ENCODE results near the gene ACER1. TPM values are rescaled to one million over a fixed set of nuclear protein-coding genes. Genes with fewer than 3 reads are reported as not detected.
"Not testable (repeated sequence)": the region's sequence is repeated elsewhere in the genome, so short reads cannot be mapped to it uniquely, and the experiment has no call there.

Gene ACER1
- total RNA-seq, 1 experiment from 2014 or later = not detected

DNA sequence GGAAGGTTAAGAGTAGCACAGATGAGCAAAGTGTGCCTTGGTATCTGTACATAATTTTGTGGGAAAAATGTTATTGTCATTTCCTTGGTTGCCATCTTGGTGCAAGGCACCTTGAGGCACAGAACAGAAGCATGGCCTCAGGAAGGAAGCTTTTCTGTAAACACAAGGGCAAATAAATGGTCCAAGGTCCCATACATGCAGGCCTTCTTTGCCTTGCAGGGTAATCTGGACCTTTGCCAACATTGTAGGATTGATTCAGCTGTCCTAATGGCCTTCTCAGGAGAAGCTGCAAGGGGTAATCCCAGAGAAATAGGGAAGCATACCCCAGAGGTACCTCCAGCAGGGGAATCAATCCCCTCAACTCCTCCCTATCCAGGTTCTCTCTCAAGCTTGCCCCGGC is 44.7 kb downstream of the ACER1 start:
- DNase-seq (ENCODE audit: low read depth) = no peak

GRCh38 chr19:6287269-6287885 is 46.0 kb downstream of the ACER1 start:
- no peak for DNase-seq (ENCODE audit: low read depth)

- no peak for DNase-seq (ENCODE audit: low read depth)
Observed at GRCh38 chr19:6286676-6287075, 46.7 kb downstream of the ACER1 start.

DNA sequence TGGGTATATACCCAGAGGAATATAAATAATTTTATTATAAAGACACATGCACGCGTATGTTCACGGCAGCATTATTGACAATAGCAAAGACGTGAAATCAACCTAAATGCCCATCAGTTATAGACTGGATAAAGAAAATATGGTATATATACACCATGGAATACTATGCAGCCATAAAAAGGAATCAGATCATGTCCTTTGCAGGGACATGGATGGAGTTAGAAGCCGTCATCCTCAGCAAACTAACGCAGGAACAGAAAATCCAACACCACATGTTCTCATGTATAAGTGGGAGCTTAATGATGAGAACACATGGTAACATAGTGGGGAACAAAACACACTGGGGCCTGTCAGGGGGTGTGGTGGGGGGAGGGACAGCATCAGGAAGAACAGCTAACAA is 51.0 kb downstream of the ACER1 start:
- not testable (repeated sequence) for DNase-seq (ENCODE audit: low read depth)

DNA sequence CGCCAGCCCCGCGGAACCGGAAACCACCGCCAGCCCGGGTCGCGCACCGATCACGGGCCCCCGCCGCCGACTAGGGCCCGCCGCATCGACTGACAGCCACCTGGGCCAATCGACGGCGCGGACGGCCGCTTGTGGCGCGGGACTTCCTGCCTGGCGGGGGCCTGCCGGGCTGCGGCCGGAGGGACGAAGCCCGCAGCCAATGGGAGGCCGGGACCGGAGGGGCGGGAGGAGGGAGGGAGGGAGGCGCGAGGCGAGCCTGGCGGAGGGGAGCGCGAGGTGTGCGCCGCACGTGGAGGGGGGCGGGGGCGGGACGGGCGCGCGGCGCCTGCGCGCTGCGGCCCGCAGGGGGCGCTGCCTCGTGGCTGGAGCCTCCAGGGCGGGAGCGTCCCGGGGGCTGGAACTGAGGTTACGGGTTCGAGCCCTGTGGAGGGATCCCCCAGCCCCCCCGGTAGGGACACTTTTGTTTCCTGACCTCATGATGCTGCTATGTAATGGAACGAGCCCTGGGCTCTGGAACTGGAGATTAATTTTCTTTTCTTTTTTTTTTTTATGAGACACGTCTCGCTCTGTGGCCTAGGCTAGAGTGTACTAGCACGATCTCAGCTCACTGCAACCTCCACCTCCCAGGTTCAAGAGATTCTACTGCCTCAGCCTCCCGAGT is 53.4 kb downstream of the ACER1 start, which contains the start of gene MLLT1:
Gene MLLT1 (minus strand): TSS at position 45 of the 661 bp plus-strand sequence. CDS start 191 bp downstream, outside the sequence.
- DNase-seq (ENCODE audit: low read depth) = peak; percentile 99

DNA sequence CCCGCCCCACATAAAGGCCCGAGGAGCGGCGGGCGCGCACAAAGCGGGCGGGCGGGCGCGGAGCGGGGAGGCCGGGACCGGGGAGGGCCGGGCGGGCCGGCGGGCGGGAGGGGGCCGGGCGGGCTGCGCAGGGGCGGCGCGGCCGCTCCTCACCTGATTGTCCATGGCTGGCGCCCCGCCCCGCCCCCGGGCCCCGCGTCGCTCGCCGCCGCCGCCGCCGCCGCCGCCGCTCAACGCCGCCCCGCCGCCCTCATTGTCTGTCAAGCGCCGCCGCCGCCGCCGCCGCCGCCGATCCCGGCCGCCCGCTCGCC is 53.8 kb downstream of the ACER1 start:
- no peak for DNase-seq (ENCODE audit: low read depth)

DNA sequence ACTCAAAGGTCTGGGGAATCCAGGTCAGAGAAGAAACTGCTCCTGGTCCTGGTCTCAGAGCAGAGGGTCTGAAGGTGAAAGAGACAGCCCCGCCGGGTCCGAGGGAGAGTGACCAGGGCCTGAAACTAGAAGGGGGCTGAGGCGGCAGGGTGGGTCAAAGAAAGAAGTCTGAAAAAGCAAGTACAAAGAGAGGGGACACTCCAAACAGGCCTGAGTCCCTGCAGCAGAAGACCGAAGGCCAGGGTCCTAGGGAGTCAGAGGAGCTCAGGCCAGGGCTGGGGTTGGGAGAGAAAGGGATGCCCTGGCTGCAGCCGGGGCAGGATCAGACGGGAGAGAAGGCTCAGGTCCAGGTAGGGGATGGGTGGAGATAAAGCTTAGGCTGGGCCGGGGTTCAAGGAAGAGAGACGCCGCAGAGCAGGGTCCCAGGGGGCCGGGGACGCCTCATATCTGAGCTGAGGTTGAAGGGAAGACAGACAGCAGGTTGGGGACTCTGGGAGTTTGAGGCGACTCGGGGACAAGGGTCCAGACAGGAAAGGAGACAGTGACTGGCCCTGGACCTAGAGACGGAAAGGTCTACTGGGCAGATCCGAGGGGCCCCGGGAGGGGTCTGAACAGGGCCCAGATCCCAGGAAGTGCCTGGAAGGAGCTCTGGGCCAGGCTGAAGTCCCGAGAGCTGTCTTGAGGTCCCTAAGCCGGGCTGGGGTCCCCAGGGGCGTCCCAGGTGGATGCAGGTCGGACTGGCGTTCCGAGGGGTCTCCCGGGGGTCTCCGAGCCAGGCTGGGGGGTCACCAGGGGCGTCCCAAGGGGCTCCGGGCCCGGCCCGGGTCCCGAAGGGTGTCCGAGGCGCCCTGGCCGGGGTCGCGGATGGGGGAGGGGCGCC is 54.4 kb downstream of the ACER1 start:
- DNase-seq (ENCODE audit: low read depth) = no peak

- DNase-seq (ENCODE audit: low read depth) = no peak
Observed at GRCh38 chr19:6278051-6278450, 55.4 kb downstream of the ACER1 start.

GRCh38 chr19:6276447-6276846 is 57.0 kb downstream of the ACER1 start:
- DNase-seq (ENCODE audit: low read depth) = no peak

DNA sequence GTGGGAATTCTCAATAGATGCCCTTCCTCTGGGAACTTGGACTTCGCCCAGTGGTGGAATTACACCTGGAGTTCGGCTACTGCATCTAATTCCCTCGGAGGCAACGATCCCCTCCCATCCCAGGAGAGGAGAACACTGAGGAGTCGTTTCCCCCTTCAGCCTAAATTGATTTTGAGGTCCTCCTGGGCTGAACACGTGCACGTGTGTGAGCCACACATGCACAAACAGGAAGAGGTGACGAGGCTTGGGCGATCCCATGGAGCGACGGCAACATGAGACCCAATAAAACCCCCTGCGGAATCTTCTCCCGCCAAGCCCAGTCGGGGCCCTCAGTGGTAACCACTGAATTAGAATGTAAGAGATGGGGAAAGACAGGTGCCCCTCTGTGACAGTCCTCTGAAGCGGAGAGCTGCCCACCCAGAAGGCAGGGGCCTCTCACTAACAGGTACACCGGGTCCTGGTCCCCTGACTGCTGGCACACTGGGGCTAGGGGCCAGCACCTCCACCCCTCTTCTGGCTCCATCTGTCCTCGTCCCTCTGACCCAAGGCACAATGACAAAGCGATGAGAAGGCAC is 58.2 kb downstream of the ACER1 start:
- DNase-seq (ENCODE audit: low read depth) = no peak

DNA sequence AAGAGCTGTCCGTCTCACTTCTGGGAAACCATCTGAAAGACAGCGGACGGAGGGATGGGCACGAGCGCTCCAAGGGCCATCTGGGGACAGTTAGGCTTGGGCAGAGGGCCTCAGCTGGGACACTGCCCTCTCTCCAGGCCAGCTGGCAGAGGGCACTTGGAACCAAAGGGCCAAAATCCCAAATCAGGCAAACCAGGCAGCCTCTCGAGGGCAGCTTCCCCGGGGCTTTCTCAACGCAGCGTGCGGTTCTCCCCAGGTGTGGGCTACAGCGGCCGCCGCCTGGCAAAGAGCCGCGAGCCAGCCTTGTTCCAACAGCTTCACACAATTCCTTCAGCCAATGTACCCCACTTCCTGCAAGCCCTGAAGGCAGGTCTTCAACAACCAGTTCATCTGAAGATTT is 58.7 kb downstream of the ACER1 start:
- DNase-seq (ENCODE audit: low read depth) = no peak

- DNase-seq (ENCODE audit: low read depth) = peak; percentile 86
Observed at GRCh38 chr19:6273701-6274601, 59.5 kb downstream of the ACER1 start.

GRCh38 chr19:6272913-6273600 is 60.4 kb downstream of the ACER1 start:
- no peak for DNase-seq (ENCODE audit: low read depth)

- DNase-seq (ENCODE audit: low read depth) = no peak
Observed at GRCh38 chr19:6272411-6272791, 61.0 kb downstream of the ACER1 start.

DNA sequence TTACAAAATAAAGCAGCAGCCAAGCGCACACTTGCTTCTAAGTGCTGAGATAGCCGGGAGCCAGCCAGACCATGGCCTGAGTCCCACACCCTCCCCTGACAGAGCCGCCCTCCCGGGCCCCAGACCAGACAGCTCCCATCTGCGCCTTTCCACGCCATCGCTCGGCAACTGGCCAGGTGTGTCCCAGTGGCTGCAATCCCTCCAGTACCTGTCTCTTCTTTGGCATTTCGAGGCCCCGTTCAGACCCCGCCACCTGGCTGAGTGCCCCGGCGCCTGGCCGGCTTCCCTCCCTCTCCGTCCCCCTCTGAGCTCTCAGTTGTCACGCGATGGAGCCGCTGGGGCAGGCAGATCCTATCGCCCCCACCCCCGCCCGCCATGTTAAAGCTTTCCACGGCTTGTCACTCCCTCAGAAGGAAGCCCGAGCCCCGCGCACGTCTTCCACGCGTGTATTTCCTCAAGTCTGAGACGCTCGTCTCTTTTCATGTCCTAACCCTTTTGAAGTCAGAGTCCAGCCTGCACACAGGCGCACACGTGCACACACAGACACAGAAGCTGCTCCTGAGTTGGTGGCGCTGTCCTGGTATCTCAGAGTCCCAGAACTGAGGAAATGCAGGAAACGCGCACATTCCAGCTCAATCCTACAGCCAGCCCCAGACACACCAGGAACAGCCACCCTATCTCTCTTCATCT is 61.5 kb downstream of the ACER1 start:
- no peak for DNase-seq (ENCODE audit: low read depth)

DNA sequence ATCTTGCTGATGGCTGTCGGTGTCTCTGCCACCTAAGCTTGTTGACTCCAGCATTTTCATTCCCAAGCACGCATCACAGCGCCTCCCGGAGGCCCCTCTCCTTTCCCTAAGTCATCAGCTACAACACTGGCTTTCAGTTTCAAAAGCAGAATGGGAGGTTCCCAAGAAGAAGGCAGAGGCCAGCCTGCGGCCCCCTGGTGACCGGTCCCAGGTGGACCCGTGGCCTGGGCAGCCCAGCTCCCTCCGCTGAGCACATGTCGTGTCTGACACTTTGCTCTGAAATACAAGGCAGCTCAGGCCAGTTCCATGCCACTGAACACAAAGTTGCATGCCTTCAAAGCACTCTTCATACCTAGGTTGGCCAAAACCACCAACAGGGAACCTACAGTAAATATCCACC is 62.2 kb downstream of the ACER1 start:
- no peak for DNase-seq (ENCODE audit: low read depth)

DNA sequence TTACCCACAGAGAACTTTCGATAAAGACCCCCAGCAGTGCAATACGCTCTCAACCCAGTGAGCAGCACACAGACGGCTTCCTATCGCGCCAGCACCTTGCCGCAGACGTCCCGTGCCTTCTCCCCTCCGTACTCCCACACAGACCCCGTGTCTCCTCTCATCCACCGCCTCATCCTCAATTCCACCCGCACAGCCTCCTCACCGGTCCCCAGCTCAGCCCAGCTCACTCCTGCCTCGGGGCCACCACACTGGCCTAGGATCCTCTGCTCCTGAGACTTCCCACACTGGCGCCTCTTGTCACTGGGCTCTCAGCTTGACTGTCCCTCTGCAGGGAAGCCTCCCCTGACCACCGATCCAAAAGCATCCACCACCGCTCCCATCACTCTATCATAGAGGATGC is 62.6 kb downstream of the ACER1 start:
- DNase-seq (ENCODE audit: low read depth) = no peak

GRCh38 chr19:6270076-6270745 is 63.2 kb downstream of the ACER1 start:
- no peak for DNase-seq (ENCODE audit: low read depth)

DNA sequence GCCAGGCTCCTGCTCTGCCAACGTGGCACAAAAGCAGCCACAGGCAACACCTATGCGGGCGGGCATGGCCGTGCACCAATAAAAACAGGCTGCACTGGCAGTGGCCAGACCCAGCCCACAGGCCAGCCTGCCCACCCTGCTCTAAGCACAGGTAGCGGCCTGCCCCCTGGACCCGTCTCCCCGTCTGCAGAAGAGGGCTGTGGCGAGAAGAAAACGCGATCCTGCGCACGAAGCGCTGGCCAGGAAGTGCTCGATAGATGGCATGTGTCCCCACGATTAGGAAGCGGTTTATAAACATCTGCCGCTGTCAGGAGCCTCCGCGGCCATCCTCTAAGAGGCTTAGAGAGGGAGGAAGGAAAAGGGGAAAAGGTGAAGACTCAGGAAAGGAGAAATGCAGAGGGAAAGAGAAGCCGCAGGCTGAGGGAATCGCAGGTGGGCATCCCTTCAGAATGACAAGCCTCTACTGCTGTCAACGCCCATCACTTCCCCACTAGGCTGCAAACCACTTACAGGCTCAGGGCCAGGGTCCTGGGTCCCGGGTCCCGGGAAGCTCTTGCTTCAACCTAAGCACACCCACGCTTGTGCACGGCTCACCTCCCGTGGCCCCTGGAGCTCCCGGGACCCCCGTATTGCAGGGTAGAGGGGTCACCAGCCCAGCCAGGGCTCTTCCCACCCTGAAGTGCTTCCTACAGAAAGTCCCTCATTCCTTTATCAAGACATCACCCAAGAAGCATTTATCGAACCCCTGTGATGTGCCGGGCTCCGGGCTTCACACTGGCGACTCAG is 64.1 kb downstream of the ACER1 start:
- DNase-seq (ENCODE audit: low read depth) = no peak
